RPMI7951 (cell line): ENCODE data around the gene SLC50A1. TPM values are rescaled to one million over a fixed set of nuclear protein-coding genes. Genes with fewer than 3 reads are reported as not detected.
A peak's percentile ranks its signal among the peaks of the same experiment; 100 is the strongest.

Source experiments
- DNase-seq: peaks from one replicate; pipeline ENCODE4 v3.0.0-alpha.2; 2012; ENCODE audit warnings: low read depth
- total RNA-seq: library from RNA; depleted of rRNA; stranded (reverse); fragments of >200 nt; shearing (Covaris generic); gene quantifications from 2 replicates; pipeline ENCODE4 v1.2.3, GENCODE V29; 2014

Gene SLC50A1
- total RNA-seq, 1 experiment from 2014 or later: 24.2 TPM

- DNase-seq: no peak
Observed at GRCh38 chr1:155170101-155170785, 34.6 kb downstream of the SLC50A1 start.

GRCh38 chr1:155170806-155171205, 35.2 kb downstream of the SLC50A1 start:
- DNase-seq: no peak

GRCh38 chr1:155171836-155172731, 36.4 kb downstream of the SLC50A1 start:
- DNase-seq: no peak

- peak; percentile 92 for DNase-seq
Observed at GRCh38 chr1:155172732-155173477, 37.3 kb downstream of the SLC50A1 start, which contains the start of gene KRTCAP2. KRTCAP2 (minus strand) TSS chr1:155173304; CDS start chr1:155173224, 80 bp downstream.

GRCh38 chr1:155173478-155174323, 38.0 kb downstream of the SLC50A1 start, which contains the start of gene TRIM46:
TRIM46 (plus strand) TSS chr1:155173849; CDS start chr1:155173967, 118 bp downstream.
- DNase-seq: peak; percentile 51

- DNase-seq: peak; percentile 38
Observed at GRCh38 chr1:155174324-155175280, 39.0 kb downstream of the SLC50A1 start.

- DNase-seq: no peak
Observed at GRCh38 chr1:155175281-155175926, 39.8 kb downstream of the SLC50A1 start.

- DNase-seq: no peak
Observed at GRCh38 chr1:155175927-155176371, 40.3 kb downstream of the SLC50A1 start.

GRCh38 chr1:155176544-155177071, 41.0 kb downstream of the SLC50A1 start:
- DNase-seq: peak; percentile 67

GRCh38 chr1:155177192-155177917, 41.7 kb downstream of the SLC50A1 start:
- no peak for DNase-seq

- DNase-seq: no peak
Observed at GRCh38 chr1:155177918-155178281, 42.2 kb downstream of the SLC50A1 start.

- no peak for DNase-seq
Observed at GRCh38 chr1:155178441-155179111, 42.9 kb downstream of the SLC50A1 start.

GRCh38 chr1:155179112-155180031, 43.7 kb downstream of the SLC50A1 start:
- DNase-seq: no peak

- DNase-seq: no peak
Observed at GRCh38 chr1:155181371-155182051, 45.9 kb downstream of the SLC50A1 start.

GRCh38 chr1:155182052-155182550, 46.4 kb downstream of the SLC50A1 start:
- no peak for DNase-seq

GRCh38 chr1:155183775-155184221, 48.1 kb downstream of the SLC50A1 start:
- DNase-seq: no peak
